Left ventricle myocardium inferior (tissue), 1 donor: ENCODE data around the gene FRY. TPM values are rescaled to one million over a fixed set of nuclear protein-coding genes. Genes with fewer than 3 reads are reported as not detected.

ENCODE experiments used
- DNase-seq: peaks from one replicate; pipeline ENCODE4 v3.0.0-alpha.2; 2020
- H3K27ac ChIP-seq: fragments of 200-600 bp; replicated peaks from 2 replicates; pipeline ENCODE4 v1.8.0; 2021
- H3K27me3 ChIP-seq: fragments of 200-600 bp; 2 replicates; pipeline ENCODE4 v1.8.0; 2021; ENCODE audit warnings: low read depth
- H3K36me3 ChIP-seq: fragments of 200-600 bp; 2 replicates; pipeline ENCODE4 v1.8.0; 2021
- H3K4me1 ChIP-seq: fragments of 200-600 bp; 2 replicates; pipeline ENCODE4 v1.8.0; 2021
- H3K4me3 ChIP-seq: fragments of 200-600 bp; 2 replicates; pipeline ENCODE4 v1.8.0; 2021; ENCODE audit warnings: mild to moderate bottlenecking, moderate library complexity
- H3K9me3 ChIP-seq: fragments of 200-600 bp; replicated peaks from 2 replicates; pipeline ENCODE4 v1.8.0; 2021
- intact Hi-C: fragments of 100-400 bp; cut with micrococcal nuclease; formaldehyde crosslinking; loops from one replicate; pipeline ENCODE4 v1.11.0; 2022
- total RNA-seq: library from RNA; stranded (reverse); fragmentation: NEBNext Ultra II Directional; extraction: Animal tissue kit (Norgen Biotek cat#: 25700); gene quantifications from one replicate; pipeline ENCODE4 v1.2.1, GENCODE V29; 2021
- TF ChIP-seq, protein P1 (sequence below): fragments of 200-600 bp; IDR thresholded peaks from 2 replicates; pipeline ENCODE4 v1.8.0; 2021; ENCODE audit warnings: antibody characterized with exemption, mild to moderate bottlenecking, borderline replicate concordance
- donor health status: DM: no; HTN: yes; CAD: no; lungs with severe emphysema.

The FRY gene
- total RNA-seq, 1 donor from 2014 or later: 167 TPM

DNA sequence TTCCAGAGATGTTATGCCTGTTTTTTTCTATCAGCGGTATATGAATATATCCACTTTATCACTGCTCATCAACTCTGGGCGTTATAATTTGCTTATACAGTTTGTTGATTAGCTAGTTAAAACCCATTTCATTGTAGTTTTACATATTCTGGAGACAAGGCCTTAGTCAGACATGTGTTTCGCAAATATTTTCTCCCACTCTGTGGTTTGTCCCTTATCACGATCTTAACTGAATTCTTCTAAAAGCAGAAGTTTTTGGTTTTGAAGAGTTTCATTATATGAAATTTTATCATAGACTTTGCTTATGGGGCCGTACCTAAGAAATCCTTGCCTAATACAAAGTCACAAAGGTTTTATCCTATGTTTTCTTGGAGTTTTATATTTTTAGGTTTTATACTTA, 84.6 kb downstream of the FRY start:
- peaks cover 84% of the 10 kb centered on the region for H3K4me1 ChIP-seq
- TF ChIP-seq, protein P1, sequence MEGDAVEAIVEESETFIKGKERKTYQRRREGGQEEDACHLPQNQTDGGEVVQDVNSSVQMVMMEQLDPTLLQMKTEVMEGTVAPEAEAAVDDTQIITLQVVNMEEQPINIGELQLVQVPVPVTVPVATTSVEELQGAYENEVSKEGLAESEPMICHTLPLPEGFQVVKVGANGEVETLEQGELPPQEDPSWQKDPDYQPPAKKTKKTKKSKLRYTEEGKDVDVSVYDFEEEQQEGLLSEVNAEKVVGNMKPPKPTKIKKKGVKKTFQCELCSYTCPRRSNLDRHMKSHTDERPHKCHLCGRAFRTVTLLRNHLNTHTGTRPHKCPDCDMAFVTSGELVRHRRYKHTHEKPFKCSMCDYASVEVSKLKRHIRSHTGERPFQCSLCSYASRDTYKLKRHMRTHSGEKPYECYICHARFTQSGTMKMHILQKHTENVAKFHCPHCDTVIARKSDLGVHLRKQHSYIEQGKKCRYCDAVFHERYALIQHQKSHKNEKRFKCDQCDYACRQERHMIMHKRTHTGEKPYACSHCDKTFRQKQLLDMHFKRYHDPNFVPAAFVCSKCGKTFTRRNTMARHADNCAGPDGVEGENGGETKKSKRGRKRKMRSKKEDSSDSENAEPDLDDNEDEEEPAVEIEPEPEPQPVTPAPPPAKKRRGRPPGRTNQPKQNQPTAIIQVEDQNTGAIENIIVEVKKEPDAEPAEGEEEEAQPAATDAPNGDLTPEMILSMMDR: no peak
- H3K27ac ChIP-seq: peak overlapping the region; percentile 87
- no peaks in the 10 kb centered on the region for H3K36me3 ChIP-seq
- H3K4me3 ChIP-seq: no peak overlapping the region
- H3K9me3 ChIP-seq: no peaks in the 10 kb centered on the region
- intact Hi-C loops: loop anchor here (10.0 kb wide), 1 partner anchor 201 kb away; no protein-coding TSS in a partner anchor
- no peak for DNase-seq
- no peaks in the 10 kb centered on the region for H3K27me3 ChIP-seq

DNA sequence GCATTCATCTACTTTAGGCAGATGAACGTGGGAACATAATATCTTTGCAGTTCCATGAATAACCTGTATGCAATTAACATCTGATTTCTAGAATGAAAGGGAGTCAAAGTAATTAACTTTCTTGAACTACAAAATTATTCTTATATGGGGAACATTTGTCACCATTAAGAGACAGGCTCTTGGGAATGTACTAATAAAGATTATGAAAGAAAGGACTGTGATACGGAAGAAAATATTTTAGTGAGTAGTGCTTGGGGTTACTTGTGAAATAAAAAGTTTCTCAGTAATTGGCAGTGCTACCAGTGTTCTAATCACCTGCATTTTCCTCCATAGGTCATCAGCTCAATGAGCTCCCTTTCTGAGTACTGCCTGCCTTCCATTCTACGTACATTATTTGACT, 85.4 kb downstream of the FRY start:
- Histone ChIP-seq H3K4me1 (peaks cover 76% of the 10 kb centered on the region), H3K4me3 (no peak overlapping the region), H3K9me3 (no peaks in the 10 kb centered on the region), H3K27ac (peak overlapping the region; percentile 87), H3K36me3 (no peaks in the 10 kb centered on the region), H3K27me3 (no peaks in the 10 kb centered on the region)
- TF ChIP-seq, protein P1: no peak
- intact Hi-C loops: loop anchor here (10.0 kb wide), 1 partner anchor 202 kb away; no protein-coding TSS in a partner anchor
- DNase-seq: no peak

DNA sequence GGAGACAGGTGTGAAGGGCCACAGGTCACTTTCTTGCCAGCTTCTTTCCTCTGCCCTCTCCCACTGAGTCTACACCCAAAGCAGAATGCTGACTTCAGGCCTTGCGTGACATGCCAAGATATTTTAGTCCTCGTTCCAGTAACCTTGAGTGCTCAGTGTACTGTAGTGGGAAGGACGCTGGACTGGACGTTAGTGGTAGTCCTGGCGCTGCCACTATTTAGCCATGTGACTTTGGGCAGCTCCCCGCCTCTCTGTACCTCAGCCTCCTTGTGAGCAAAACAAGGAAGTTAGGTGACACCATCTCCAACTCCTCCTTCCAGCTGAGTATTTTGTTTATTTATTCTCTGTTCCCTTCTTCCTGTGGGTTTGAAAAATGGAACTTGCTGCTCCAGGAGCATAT, 86.1 kb downstream of the FRY start:
- peak; percentile 58 for DNase-seq
- Histone ChIP-seq H3K27ac (peak overlapping the region; percentile 87), H3K4me3 (no peak overlapping the region), H3K4me1 (peaks cover 73% of the 10 kb centered on the region), H3K36me3 (no peaks in the 10 kb centered on the region), H3K9me3 (peaks cover 6% of the 10 kb centered on the region), H3K27me3 (no peaks in the 10 kb centered on the region)
- TF ChIP-seq, protein P1: no peak
- intact Hi-C loops: loop anchor here (10.0 kb wide), 1 partner anchor 203 kb away; no protein-coding TSS in a partner anchor

DNA sequence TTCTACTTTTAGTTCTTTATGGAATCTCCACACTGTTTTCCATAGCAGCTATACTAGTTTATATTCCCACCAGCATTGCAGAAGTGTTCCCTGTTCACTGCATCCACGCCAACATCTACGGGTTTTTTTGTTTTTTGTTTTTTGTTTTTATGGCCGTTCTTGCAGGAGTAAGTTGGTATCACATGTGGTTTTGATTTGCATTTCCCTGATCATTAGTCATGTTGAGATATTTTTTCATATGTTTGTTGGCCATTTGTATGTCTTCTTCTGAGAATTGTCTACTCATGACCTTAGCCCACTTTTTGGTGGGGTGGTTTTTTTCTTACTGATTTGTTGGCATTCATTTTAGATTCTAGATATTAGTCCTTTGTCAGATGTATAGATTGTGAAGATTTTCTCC, 89.7 kb downstream of the FRY start:
- DNase-seq: no peak
- intact Hi-C loops: no loop called here
- Histone ChIP-seq H3K36me3 (no peaks in the 10 kb centered on the region), H3K9me3 (peaks cover 6% of the 10 kb centered on the region), H3K4me1 (peaks cover 56% of the 10 kb centered on the region), H3K4me3 (no peak overlapping the region), H3K27me3 (no peaks in the 10 kb centered on the region), H3K27ac (no peak overlapping the region)
- TF ChIP-seq, protein P1: no peak

DNA sequence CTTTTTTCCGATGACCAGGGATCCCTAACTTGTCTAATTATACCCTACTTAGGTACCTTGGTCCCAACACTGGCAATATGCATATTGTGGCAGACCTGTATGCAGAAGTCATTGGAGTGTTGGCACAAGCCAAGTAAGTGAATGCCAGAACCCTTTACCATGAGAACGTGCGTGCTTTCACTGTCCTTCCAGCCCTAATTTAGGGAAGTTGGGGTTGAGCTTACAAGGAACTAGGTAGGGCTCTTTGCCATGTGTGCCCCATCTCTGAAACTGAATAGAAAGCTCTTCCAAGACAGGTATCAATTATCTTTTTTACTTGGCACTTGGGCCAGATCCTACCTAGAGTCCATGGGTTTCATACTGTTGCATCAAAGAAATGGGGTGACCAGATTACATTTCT, 93.2 kb downstream of the FRY start:
- no peak for DNase-seq
- Histone ChIP-seq H3K4me3 (no peak overlapping the region), H3K36me3 (no peaks in the 10 kb centered on the region), H3K27me3 (no peaks in the 10 kb centered on the region), H3K9me3 (peaks cover 6% of the 10 kb centered on the region), H3K27ac (peak overlapping the region; percentile 80), H3K4me1 (peaks cover 27% of the 10 kb centered on the region)
- TF ChIP-seq, protein P1: no peak
- intact Hi-C loops: no loop called here
